GM19240 (cell line): Measurements from ENCODE around the gene PGLYRP1.

Source experiments
- DNase-seq: peaks from one replicate; pipeline ENCODE4 v3.0.0; 2011; ENCODE audit warnings: low spot score; ENCODE audit not compliant: insufficient read length

The PGLYRP1 gene

DNA sequence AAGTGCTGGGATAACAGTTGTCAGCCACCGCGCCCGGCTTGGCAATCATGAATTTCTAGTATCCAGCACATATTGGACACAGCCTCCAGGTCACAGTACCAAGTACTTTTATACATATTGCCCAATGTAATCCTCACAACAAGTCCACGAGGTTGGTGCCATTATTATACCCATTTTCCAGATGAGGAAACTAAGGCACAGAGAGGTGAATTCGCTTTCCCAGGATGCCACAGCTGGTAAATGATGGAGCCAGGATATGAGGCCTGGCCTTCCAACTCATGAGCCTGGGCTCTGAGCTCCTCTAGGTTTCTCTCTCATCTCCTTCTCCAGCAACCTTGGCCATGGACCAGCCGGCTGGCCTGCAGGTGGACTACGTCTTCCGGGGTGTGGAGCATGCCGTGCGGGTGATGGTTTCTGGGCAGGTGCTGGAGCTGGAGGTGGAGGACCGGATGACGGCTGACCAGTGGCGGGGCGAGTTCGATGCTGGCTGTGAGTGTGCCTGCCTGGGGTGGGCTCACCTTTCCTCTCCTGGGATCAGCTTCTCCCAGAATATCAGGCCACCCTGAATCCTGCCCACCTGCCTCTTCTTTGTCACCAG, 20.1 kb downstream of the PGLYRP1 start:
- DNase-seq = no peak

- DNase-seq = peak; percentile 60
Measured at GRCh38 chr19:46000491-46001246, 22.2 kb downstream of the PGLYRP1 start.

- DNase-seq = no peak
Measured at GRCh38 chr19:45999653-46000121, 23.2 kb downstream of the PGLYRP1 start.

GRCh38 chr19:45998834-45999233, 24.0 kb downstream of the PGLYRP1 start:
- no peak for DNase-seq

GRCh38 chr19:45996933-45997332, 25.9 kb downstream of the PGLYRP1 start:
- no peak for DNase-seq

- DNase-seq = no peak
Measured at GRCh38 chr19:45995715-45996385, 27.0 kb downstream of the PGLYRP1 start.

GRCh38 chr19:45994998-45995714, 27.7 kb downstream of the PGLYRP1 start, which contains the start of gene CCDC61:
CCDC61 (plus strand) TSS chr19:45995467; CDS start chr19:46003019, 7,552 bp downstream.
- peak; percentile 97 for DNase-seq

DNA sequence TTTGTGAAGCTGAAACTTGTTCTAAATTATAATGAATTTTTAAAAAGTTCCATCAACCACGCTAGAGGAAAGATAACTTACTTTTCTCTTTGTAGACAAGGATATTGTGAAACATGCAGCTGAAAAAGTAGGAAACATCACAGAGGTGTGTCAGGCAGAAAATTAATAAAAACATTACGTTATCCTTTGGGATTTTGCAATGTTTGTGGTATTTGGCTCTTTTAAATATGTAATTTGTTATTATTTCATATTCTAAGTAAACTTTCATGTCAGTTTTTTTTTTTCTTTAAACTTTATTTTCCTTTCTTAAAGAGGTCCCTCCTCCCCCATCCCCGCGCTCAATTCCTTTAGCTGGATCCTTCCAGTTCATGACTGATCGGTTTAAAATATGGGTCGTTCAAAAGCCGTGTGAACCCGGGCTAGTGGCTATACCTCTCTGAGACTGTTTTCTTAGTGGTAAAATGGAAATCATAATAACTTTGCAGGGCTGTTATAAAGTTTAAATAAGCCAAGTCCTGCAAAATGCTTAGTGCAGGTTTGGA, 28.3 kb downstream of the PGLYRP1 start:
- DNase-seq = no peak

- DNase-seq = no peak
Measured at GRCh38 chr19:45990113-45990728, 32.6 kb downstream of the PGLYRP1 start.

DNA sequence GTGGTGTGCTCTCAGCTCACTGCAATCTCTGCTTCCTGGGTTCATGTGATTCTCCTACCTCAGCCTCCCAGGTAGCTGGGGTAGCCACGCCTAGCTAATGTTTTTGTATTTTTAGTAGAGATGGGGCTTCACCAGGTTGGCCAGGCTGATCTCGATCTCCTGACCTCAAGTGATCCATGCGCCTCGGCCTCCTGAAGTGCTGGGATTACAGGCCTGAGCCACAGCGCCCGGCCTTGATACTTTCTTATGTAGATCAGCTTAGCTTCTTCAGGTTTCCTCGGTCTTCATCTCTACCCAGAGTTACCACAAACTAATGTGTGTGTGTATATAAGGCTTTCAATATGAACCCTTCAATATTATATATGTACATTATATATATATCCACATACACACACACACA, 37.5 kb downstream of the PGLYRP1 start:
- DNase-seq = no peak

DNA sequence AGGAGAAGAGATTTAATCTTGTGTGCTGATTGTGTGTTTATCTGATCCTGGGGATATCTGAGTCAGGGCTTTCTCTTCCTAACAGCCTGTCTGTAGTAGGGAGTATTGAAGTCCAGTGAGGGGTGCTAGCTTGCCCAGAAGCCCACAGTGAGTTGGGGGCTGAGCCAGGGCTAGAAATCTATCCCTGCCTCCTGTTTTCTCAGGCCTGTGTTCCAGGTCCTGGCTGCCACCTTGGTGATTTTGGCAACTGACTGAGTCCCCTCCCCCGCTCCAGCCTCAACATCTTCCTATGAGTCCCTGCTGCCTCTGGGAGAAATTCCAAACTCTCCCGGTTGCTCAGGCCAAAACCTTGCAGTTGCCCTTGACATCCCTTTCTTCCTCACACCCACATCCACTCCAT, 41.5 kb downstream of the PGLYRP1 start:
- no peak for DNase-seq

DNA sequence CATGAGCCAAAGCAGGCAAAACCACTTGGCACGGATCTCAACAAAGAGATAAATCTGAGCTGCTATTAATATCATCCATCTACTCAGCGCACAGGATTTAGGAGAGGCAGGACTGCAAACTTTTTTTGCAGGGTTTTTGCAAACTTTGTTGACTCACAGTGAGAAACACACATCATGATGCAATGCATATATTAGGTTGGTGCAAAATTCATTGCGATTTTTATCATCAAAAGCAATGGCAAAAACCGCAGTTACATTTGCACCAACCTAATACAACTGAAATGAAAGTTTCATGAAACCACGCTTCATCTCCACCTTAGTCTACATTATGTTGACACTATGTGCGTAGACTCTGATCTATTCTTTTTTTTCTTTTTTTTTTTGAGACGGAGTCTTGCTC, 44.7 kb downstream of the PGLYRP1 start:
- no peak for DNase-seq

DNA sequence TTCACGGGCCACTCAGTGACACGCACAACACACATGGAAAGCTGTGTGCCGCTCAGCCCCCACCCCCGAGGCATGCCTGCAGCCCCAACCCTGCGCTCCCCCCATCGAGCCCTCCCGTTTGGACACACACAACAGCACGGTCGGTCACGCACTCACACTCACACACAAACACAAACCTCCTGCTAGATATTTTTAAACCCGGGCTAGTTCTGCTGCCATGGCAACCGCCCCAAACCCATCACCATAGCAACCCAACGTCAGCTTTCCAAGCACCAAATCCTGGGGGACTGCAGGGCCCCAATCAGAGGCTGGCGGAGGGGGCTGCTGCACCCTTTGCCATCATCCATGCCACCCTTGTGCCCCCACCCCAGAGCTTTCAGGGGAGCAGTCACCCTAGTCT, 46.7 kb downstream of the PGLYRP1 start:
- DNase-seq = no peak

DNA sequence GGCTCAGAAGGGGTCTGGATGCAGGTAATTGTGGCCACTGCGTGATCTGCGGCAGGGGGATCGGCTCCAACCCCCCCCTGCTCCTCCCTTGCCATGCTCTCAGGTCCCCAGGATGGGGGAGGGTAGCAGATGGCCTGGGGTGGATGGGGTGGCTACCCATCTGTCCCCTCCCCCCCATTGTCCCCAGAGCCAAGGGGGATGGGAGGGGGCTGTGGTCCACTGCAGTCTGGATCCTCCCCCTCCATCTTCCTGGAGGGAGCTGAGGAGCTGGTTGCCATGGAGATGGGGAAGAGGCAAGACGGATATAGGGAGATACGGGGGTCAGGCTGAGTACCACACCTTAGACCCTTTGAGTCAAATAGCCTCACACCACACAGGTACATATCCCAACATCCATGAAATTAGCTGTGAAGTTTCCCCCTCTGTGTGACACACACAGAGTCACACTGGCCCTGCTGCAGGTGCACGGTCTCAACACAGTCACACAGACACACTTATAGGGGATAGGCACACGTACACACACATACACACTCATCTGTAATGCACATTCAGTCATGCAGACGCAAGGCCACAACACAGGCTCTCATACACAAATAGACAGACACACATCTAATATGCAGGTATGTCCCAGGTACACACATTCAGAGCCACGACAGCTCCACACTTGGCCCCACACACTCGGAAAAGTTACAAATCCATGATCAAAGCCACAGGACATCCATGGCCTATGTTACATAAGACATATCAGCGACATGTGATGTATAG, 47.4 kb downstream of the PGLYRP1 start:
- DNase-seq = no peak

DNA sequence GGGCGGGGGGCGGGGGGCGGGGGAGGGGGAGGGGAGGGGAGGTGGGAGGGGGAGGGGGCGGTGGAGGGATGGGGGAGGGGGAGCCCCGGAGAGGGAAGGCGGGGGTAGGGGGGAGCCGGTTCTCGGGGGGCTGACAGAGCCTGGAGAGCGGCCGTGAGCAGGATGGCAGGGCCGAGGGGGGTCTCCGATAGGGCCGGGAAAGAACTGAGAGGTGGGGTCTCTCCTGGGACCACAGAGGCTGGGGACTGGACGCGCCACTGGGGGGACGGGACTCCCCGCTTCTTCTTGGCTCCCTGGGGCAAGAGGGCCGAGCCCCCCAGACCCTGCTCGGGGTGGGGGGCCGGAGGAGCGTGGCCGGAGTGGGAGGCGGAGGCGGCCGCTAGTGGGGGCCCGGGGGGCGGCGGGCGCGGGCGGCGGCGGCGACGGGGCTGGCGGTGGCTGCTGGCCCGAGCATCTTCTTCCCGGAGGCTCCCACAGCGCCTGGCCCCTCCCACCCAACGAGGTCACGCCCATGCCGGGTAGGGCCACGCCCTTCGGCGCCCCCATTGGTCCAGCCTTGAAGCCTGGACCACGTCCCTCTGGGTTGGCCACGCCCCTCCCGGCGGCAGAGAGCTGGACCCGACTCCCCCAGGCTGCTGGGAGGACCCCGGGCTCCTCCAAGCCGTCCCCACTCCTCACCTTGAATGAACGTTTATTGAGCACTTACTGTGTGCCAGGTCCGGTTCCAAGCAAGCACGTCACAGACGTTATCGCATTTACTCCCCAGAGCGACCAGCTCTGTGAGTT, 49.1 kb downstream of the PGLYRP1 start, which contains the start of gene NOVA2:
Gene NOVA2 (minus strand): TSS at position 313 of the 786 bp plus-strand sequence. CDS start 514 bp downstream, outside the sequence.
- DNase-seq = peak; percentile 43

DNA sequence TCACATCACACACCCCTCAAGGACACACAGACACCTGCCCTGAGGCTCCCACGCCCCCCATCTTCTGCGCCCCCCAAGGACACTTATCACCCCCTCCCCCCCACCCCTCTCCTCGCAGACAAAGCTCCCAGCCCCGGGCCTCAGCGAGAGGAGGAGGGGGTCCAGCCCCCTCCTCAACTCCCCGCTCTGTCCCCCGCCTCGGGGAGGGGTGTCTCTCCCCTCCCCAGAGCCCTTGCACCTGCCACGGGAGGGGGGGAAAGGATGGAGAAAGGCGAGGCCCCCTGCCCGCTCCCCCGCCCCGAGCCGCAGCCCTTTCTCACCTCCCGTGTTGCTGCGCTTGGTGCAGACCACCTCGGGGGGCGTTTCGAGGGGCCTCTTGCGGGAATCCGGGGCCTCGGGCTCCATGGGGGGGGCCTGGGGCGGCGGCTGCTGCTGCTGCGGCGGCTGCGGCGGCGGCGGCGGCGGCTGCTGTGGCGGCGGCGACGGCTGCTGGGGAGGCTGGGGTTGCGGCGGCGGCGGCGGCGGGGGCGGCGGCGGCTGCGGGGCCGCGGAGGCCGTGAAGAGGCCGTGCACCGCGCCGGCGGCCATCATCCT, 49.8 kb downstream of the PGLYRP1 start:
- no peak for DNase-seq

DNA sequence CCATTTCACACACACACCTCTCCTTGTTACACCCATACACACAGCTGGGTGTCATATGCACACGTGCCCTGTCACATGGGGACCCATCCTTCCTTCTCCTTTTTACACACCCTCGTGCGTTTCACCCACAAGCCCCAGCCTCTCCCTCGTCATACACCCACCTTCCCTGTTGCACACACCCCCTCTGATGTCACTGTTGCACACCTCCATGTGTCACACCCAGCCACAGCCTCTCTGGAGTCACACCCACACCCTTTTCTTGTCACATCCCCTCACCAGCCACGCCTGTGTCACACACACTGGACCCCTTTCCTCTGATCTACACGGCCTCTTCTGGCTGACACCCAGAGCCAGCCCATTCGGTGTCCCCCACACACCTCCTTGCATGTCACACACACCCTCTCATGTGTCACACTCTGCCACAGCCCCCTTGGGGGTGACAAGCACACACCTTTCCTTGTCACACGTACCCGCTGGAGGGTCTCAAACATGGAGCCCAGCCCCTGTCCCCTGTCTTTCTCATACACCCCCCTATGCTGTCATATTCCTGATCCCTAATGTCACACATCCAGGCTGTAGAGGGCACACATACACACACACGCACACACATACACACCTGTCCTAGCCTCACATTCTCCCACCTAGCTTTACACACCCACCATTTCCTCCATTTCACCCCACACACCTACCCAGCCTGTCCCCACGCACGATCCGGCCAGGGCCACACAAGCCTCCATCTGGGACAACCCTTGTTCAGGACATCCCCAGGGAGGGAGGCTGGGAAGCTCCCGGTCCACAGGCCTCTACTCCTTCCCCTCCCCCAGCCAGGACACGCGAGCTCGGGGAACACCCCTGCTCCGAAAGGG, 50.5 kb downstream of the PGLYRP1 start:
- DNase-seq = no peak
